PFSK-1 (cell line): ENCODE measurements around the gene VPS35L.

ENCODE experiments used
- POLR2AphosphoS5 ChIP-seq: IDR thresholded peaks from 2 replicates; pipeline ENCODE4 v1.6.1; 2012; ENCODE audit warnings: low read depth, mild to moderate bottlenecking, control low read depth, low read length, moderate library complexity
- SIN3A ChIP-seq: IDR thresholded peaks from 2 replicates; pipeline ENCODE4 v1.6.1; 2012; ENCODE audit warnings: mild to moderate bottlenecking, low read length, moderate library complexity, borderline replicate concordance; ENCODE audit not compliant: insufficient read depth
- TAF1 ChIP-seq: IDR thresholded peaks from 2 replicates; pipeline ENCODE4 v1.6.1; 2012; ENCODE audit warnings: low read length, control low read depth, borderline replicate concordance; ENCODE audit not compliant: insufficient read depth
- TF ChIP-seq, protein P1 (sequence below), 2 experiments: IDR thresholded peaks; 2 replicates each; pipeline versions ENCODE4 v1.6.1 to v1.8.0; 2011 to 2012; ENCODE audit warnings: low read depth in 2 of 2, low read length in 2 of 2, control low read depth in 1 of 2, inconsistent platforms in 1 of 2, mild to moderate bottlenecking in 1 of 2, moderate library complexity in 1 of 2; ENCODE audit not compliant: insufficient read depth in 1 of 2

DNA sequence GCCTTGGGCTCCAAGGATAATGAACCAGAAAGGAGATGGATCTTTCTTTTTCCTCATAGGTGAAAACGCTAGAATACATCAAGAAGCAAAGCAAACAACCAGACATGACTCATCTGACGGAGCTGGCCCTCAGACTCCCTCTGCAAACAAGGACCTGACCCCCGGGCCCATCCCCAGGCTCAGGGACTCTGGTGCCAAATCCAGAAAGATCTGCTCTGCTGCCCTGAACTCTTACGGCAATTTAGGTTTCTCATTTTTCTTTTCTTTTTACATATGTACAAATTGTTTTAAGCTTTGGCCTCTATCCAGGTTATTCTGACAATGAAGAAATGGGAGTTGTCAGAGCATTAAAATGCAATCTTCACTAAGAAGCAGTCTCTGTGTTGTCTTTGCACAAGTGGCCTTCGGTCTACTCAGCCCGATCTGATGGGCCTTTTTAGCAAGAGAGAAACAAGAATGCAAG is 144.8 kb downstream of the VPS35L start:
- no peak for TF ChIP-seq TAF1
- TF ChIP-seq POLR2AphosphoS5 = no peak
- TF ChIP-seq, protein P1, sequence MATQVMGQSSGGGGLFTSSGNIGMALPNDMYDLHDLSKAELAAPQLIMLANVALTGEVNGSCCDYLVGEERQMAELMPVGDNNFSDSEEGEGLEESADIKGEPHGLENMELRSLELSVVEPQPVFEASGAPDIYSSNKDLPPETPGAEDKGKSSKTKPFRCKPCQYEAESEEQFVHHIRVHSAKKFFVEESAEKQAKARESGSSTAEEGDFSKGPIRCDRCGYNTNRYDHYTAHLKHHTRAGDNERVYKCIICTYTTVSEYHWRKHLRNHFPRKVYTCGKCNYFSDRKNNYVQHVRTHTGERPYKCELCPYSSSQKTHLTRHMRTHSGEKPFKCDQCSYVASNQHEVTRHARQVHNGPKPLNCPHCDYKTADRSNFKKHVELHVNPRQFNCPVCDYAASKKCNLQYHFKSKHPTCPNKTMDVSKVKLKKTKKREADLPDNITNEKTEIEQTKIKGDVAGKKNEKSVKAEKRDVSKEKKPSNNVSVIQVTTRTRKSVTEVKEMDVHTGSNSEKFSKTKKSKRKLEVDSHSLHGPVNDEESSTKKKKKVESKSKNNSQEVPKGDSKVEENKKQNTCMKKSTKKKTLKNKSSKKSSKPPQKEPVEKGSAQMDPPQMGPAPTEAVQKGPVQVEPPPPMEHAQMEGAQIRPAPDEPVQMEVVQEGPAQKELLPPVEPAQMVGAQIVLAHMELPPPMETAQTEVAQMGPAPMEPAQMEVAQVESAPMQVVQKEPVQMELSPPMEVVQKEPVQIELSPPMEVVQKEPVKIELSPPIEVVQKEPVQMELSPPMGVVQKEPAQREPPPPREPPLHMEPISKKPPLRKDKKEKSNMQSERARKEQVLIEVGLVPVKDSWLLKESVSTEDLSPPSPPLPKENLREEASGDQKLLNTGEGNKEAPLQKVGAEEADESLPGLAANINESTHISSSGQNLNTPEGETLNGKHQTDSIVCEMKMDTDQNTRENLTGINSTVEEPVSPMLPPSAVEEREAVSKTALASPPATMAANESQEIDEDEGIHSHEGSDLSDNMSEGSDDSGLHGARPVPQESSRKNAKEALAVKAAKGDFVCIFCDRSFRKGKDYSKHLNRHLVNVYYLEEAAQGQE (IDR thresholded peaks at IDR 0.05; ENCODE audit: insufficient read depth in 1 of 2, low read depth in 2 of 2, low read length in 2 of 2) = no peak
- TF ChIP-seq SIN3A = no peak
